NB4 (cell line): Measurements from ENCODE around the gene DUS2.
"Not testable (repeated sequence)": the region's sequence is repeated elsewhere in the genome, so short reads cannot be mapped to it uniquely, and the experiment has no call there.

ENCODE experiments used
- DNase-seq: peaks from one replicate; pipeline ENCODE4 v3.0.0; 2010; ENCODE audit warnings: low read depth
- H3K4me3 ChIP-seq: one replicate; pipeline ENCODE4 v1.5.1; 2011; ENCODE audit warnings: mild to moderate bottlenecking, low read depth, low read length, moderate library complexity
- CTCF ChIP-seq: IDR thresholded peaks from one replicate; pipeline ENCODE4 v1.5.1; 2012; ENCODE audit warnings: low read depth, low read length
- MAX ChIP-seq: IDR thresholded peaks from 2 replicates; pipeline ENCODE4 v1.6.1; 2011; ENCODE audit warnings: low read depth, low read length
- MYC ChIP-seq: IDR thresholded peaks from 2 replicates; pipeline ENCODE4 v1.6.1; 2011; ENCODE audit warnings: low read depth, low read length
- POLR2A ChIP-seq: IDR thresholded peaks from 2 replicates; pipeline ENCODE4 v1.6.1; 2011; ENCODE audit warnings: mild to moderate bottlenecking; ENCODE audit not compliant: insufficient read length; ENCODE audit errors: extremely low read depth

The DUS2 gene

GRCh38 chr16:68088130-68088972, 65.3 kb downstream of the DUS2 start:
- DNase-seq: peak; percentile 23
- peak overlapping the region; percentile 90 for H3K4me3 ChIP-seq
- TF ChIP-seq CTCF (no peak), MAX (no peak), POLR2A (no peak), MYC (no peak)

GRCh38 chr16:68089067-68089466, 66.0 kb downstream of the DUS2 start:
- no peak for DNase-seq
- TF ChIP-seq MYC (no peak), MAX (no peak), POLR2A (no peak), CTCF (no peak)
- H3K4me3 ChIP-seq: peak overlapping the region; percentile 56

GRCh38 chr16:68090130-68090529, 67.0 kb downstream of the DUS2 start:
- peak; percentile 60 for DNase-seq
- peak overlapping the region; percentile 56 for H3K4me3 ChIP-seq
- TF ChIP-seq MAX: no peak
- TF ChIP-seq MYC: no peak
- no peak for TF ChIP-seq POLR2A
- no peak for TF ChIP-seq CTCF

- TF ChIP-seq MYC (no peak), CTCF (no peak), POLR2A (no peak), MAX (no peak)
- peak; percentile 39 for DNase-seq
- H3K4me3 ChIP-seq: peak overlapping the region; percentile 56
Measured at GRCh38 chr16:68090533-68090932, 67.4 kb downstream of the DUS2 start.

- TF ChIP-seq CTCF (no peak), MYC (no peak), POLR2A (no peak), MAX (no peak)
- peak overlapping the region; percentile 56 for H3K4me3 ChIP-seq
- DNase-seq: peak; percentile 50
Measured at GRCh38 chr16:68091380-68092261, 68.5 kb downstream of the DUS2 start.

GRCh38 chr16:68092275-68092674, 69.2 kb downstream of the DUS2 start:
- not testable (repeated sequence) for DNase-seq, H3K4me3 ChIP-seq
